GM12891 (cell line): ENCODE results near the gene PCDHA9.
"Not testable (repeated sequence)": the region's sequence is repeated elsewhere in the genome, so short reads cannot be mapped to it uniquely, and the experiment has no call there.

Source experiments
- DNase-seq: peaks from one replicate; pipeline ENCODE4 v3.0.0; 2011; ENCODE audit warnings: low spot score; ENCODE audit not compliant: insufficient read length
- FAIRE-seq: peaks from 2 replicates; lab custom pipeline; 2011; peaks lifted over from hg19 to GRCh38; lab: Jason Lieb, UNC
- PAX5 ChIP-seq: IDR thresholded peaks from 2 replicates; pipeline ENCODE4 v1.6.1; 2011; ENCODE audit warnings: low read length, moderate library complexity, mild to moderate bottlenecking; ENCODE audit not compliant: insufficient read depth, severe bottlenecking
- POLR2A ChIP-seq: IDR thresholded peaks from 2 replicates; pipeline ENCODE4 v1.6.1; 2011; ENCODE audit warnings: low read depth, low read length, control low read depth
- POLR2AphosphoS5 ChIP-seq: IDR thresholded peaks from 2 replicates; pipeline ENCODE4 v1.6.1; 2011; ENCODE audit warnings: low read depth, low read length, control low read depth
- POU2F2 ChIP-seq: IDR thresholded peaks from 2 replicates; pipeline ENCODE4 v1.6.1; 2011; ENCODE audit warnings: low read depth, mild to moderate bottlenecking, control low read depth, low read length, moderate library complexity
- SPI1 ChIP-seq: IDR thresholded peaks from 2 replicates; pipeline ENCODE4 v1.6.1; 2011; ENCODE audit warnings: low read depth, low read length, control low read depth
- TAF1 ChIP-seq: IDR thresholded peaks from 2 replicates; pipeline ENCODE4 v1.6.1; 2011; ENCODE audit warnings: low read depth, low read length, control low read depth

The PCDHA9 gene

GRCh38 chr5:140840978-140841962, 6.9 kb upstream of the PCDHA9 start, which contains the start of gene PCDHA8:
TSS of gene PCDHA8 (plus strand) at chr5:140841187. CDS start at chr5:140841322, 135 bp downstream.
- TF ChIP-seq POU2F2, result no peak
- no peak for TF ChIP-seq PAX5
- no peak for TF ChIP-seq SPI1
- TF ChIP-seq POLR2A, result no peak
- TF ChIP-seq POLR2AphosphoS5, result no peak
- no peak for TF ChIP-seq TAF1
- DNase-seq, result no peak
- no peak for FAIRE-seq

DNA sequence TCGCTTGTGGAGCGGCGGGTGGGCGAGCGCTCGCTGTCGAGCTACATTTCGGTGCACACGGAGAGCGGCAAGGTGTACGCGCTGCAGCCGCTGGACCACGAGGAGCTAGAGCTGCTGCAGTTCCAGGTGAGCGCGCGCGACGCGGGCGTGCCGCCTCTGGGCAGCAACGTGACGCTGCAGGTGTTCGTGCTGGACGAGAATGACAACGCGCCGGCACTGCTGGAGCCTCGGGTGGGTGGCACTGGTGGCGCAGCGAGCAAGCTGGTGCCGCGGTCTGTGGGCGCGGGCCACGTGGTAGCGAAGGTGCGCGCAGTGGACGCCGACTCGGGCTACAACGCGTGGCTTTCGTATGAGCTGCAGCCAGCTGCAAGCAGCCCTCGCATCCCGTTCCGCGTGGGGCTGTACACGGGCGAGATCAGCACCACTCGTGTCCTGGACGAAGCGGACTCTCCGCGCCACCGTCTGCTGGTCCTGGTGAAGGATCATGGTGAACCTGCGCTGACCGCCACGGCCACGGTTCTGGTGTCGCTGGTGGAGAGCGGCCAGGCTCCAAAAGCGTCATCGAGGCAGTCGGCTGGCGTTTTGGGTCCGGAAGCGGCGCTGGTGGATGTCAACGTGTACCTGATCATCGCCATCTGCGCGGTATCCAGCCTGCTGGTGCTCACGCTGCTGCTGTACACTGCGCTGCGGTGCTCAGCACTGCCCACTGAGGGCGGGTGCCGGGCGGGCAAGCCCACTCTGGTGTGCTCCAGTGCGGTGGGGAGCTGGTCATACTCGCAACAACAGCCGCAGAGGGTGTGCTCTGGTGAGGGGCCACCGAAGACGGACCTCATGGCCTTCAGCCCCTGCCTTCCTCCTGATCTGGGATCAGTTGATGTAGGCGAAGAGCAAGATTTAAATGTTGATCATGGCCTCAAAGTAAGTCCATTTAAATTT, 5.1 kb upstream of the PCDHA9 start:
- FAIRE-seq (no peak), DNase-seq (no peak)

DNA sequence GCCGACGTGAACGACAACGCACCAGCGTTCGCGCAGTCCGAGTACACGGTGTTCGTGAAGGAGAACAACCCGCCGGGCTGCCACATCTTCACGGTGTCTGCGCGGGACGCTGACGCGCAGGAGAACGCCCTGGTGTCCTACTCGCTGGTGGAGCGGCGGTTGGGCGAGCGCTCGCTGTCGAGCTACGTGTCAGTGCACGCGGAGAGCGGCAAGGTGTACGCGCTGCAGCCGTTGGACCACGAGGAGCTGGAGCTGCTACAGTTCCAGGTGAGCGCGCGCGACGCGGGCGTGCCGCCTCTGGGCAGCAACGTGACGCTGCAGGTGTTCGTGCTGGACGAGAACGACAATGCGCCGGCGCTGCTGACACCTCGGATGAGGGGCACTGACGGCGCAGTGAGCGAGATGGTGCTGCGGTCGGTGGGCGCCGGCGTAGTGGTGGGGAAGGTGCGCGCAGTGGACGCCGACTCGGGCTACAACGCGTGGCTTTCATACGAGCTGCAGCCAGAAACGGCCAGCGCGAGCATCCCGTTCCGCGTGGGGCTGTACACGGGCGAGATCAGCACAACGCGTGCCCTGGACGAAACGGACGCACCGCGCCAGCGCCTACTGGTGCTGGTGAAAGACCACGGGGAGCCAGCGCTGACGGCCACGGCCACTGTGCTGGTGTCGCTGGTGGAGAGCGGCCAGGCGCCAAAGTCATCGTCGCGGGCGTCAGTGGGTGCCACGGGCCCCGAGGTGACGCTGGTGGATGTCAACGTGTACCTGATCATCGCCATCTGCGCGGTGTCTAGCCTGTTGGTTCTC, 1.9 kb downstream of the PCDHA9 start:
- not testable (repeated sequence) for DNase-seq, FAIRE-seq

More for the DNA sequence above, 5.1 kb upstream of the PCDHA9 start:
- no peak for TF ChIP-seq TAF1
- no peak for TF ChIP-seq SPI1
- no peak for TF ChIP-seq POU2F2
- no peak for TF ChIP-seq POLR2AphosphoS5
- TF ChIP-seq PAX5, result no peak
- TF ChIP-seq POLR2A, result no peak

- TF ChIP-seq PAX5 (no peak), POU2F2 (no peak), SPI1 (no peak), POLR2A (no peak), TAF1 (no peak), POLR2AphosphoS5 (no peak)
- DNase-seq (no peak), FAIRE-seq (no peak)
These were observed 7.8 kb downstream of the PCDHA9 start, which contains the start of gene PCDHA10 for GRCh38 chr5:140855772-140856674. TSS of gene PCDHA10 (plus strand) at chr5:140855897. CDS start at chr5:140856049, 152 bp downstream.

- DNase-seq (no peak), FAIRE-seq (no peak)
- no peak for TF ChIP-seq POU2F2
- no peak for TF ChIP-seq POLR2AphosphoS5
- no peak for TF ChIP-seq SPI1
- TF ChIP-seq POLR2A, result no peak
- no peak for TF ChIP-seq TAF1
These were observed 9.2 kb downstream of the PCDHA9 start for GRCh38 chr5:140857177-140857986.

- DNase-seq (no peak), FAIRE-seq (no peak)
- TF ChIP-seq PAX5 (no peak), POU2F2 (no peak), POLR2A (no peak), TAF1 (no peak), POLR2AphosphoS5 (no peak), SPI1 (no peak)
These were observed 9.7 kb downstream of the PCDHA9 start for GRCh38 chr5:140857987-140858240.

GRCh38 chr5:140862441-140863295, 14.5 kb downstream of the PCDHA9 start:
- TF ChIP-seq POLR2AphosphoS5 (no peak), SPI1 (no peak), PAX5 (no peak), TAF1 (no peak), POU2F2 (no peak), POLR2A (no peak)
- FAIRE-seq (no peak), DNase-seq (no peak)
